ENCODE data around the gene C2orf42. TPM values are rescaled to one million over a fixed set of nuclear protein-coding genes. Genes with fewer than 3 reads are reported as not detected.

The C2orf42 gene
- total RNA-seq, 1 experiment from 2014 or later: 17.4 TPM

- Histone ChIP-seq H4K20me1 (ENCODE audit: insufficient read depth) (no peaks in the 10 kb centered on the region), H3K4me1 (ENCODE audit: control insufficient read depth in 1 of 2, insufficient read depth in 2 of 2, low read length in 2 of 2) (peaks cover 18 to 28% of the 10 kb centered on the region in 2 experiments), H3K36me3 (ENCODE audit: control insufficient read depth in 1 of 2, insufficient read depth in 2 of 2, low read length in 2 of 2) (no peaks in the 10 kb centered on the region), H3K27ac (ENCODE audit: low read depth, low read length) (no peak overlapping the region), H3K79me2 (ENCODE audit: insufficient read depth, low read length) (no peaks in the 10 kb centered on the region), H3K9ac (ENCODE audit: low read length) (no peak overlapping the region), H2AFZ (ENCODE audit: low read depth, low read length, poor library complexity, severe bottlenecking) (no peak overlapping the region), H3K4me3 (replicated peaks in 1 of 2; ENCODE audit: low read depth in 1 of 2, low read length in 2 of 2) (no peak overlapping the region), H3K4me2 (ENCODE audit: low read length) (no peak overlapping the region), H3K9me2 (ENCODE audit: insufficient read depth) (no peaks in the 10 kb centered on the region), H3K27me3 (ENCODE audit: insufficient read depth, low read length) (no peaks in the 10 kb centered on the region), H3K9me3 (ENCODE audit: control insufficient read depth in 1 of 2, insufficient read depth in 1 of 2, low read depth in 1 of 2, low read length in 2 of 2) (no peaks in the 10 kb centered on the region)
- ATAC-seq: no peak
- ChIA-PET RAD21 (ENCODE audit: low non-redundant PET in 1 of 2, low total read pairs in 2 of 2, uncharacterized antibody in 2 of 2, unreplicated experiment in 2 of 2) (no interaction called here), CTCF (no interaction called here), POLR2A (interaction anchor here (2.7 kb wide), 1 partner anchor 8 kb away, joined by 13 read pairs; no protein-coding TSS in a partner anchor)
- no peak for TF ChIP-seq SP1 (IDR thresholded peaks at IDR 0.05; ENCODE audit: low read depth)
- no peak for TF ChIP-seq TCF7L2 (IDR thresholded peaks at IDR 0.05; ENCODE audit: borderline replicate concordance, extremely low read depth, insufficient read depth, insufficient read length)
- TF ChIP-seq ZFX (IDR thresholded peaks at IDR 0.05): no peak
- TF ChIP-seq ZNF274 (IDR thresholded peaks at IDR 0.05; ENCODE audit: low read depth, low read length): no peak
- TF ChIP-seq POLR2A (IDR thresholded peaks at IDR 0.05; ENCODE audit: borderline replicate concordance, extremely low read depth, insufficient read depth, insufficient read length): no peak
- TF ChIP-seq, protein P1, sequence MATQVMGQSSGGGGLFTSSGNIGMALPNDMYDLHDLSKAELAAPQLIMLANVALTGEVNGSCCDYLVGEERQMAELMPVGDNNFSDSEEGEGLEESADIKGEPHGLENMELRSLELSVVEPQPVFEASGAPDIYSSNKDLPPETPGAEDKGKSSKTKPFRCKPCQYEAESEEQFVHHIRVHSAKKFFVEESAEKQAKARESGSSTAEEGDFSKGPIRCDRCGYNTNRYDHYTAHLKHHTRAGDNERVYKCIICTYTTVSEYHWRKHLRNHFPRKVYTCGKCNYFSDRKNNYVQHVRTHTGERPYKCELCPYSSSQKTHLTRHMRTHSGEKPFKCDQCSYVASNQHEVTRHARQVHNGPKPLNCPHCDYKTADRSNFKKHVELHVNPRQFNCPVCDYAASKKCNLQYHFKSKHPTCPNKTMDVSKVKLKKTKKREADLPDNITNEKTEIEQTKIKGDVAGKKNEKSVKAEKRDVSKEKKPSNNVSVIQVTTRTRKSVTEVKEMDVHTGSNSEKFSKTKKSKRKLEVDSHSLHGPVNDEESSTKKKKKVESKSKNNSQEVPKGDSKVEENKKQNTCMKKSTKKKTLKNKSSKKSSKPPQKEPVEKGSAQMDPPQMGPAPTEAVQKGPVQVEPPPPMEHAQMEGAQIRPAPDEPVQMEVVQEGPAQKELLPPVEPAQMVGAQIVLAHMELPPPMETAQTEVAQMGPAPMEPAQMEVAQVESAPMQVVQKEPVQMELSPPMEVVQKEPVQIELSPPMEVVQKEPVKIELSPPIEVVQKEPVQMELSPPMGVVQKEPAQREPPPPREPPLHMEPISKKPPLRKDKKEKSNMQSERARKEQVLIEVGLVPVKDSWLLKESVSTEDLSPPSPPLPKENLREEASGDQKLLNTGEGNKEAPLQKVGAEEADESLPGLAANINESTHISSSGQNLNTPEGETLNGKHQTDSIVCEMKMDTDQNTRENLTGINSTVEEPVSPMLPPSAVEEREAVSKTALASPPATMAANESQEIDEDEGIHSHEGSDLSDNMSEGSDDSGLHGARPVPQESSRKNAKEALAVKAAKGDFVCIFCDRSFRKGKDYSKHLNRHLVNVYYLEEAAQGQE (IDR thresholded peaks at IDR 0.05; ENCODE audit: low read depth): no peak
- no peak for TF ChIP-seq POLR2AphosphoS5 (IDR thresholded peaks at IDR 0.05; ENCODE audit: low read depth, low read length)
- no peak for TF ChIP-seq CEBPB (IDR thresholded peaks at IDR 0.05; ENCODE audit: low read depth)
- no peak for TF ChIP-seq YY1 (IDR thresholded peaks at IDR 0.05; ENCODE audit: extremely low read depth, insufficient replicate concordance, low read depth, low read length)
- no peak for TF ChIP-seq ATF3 (IDR thresholded peaks at IDR 0.05)
- no peak for TF ChIP-seq EZH2 (IDR thresholded peaks at IDR 0.05)
- TF ChIP-seq, protein P2, sequence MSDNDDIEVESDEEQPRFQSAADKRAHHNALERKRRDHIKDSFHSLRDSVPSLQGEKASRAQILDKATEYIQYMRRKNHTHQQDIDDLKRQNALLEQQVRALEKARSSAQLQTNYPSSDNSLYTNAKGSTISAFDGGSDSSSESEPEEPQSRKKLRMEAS (IDR thresholded peaks at IDR 0.05): no peak
- TF ChIP-seq, protein P3, sequence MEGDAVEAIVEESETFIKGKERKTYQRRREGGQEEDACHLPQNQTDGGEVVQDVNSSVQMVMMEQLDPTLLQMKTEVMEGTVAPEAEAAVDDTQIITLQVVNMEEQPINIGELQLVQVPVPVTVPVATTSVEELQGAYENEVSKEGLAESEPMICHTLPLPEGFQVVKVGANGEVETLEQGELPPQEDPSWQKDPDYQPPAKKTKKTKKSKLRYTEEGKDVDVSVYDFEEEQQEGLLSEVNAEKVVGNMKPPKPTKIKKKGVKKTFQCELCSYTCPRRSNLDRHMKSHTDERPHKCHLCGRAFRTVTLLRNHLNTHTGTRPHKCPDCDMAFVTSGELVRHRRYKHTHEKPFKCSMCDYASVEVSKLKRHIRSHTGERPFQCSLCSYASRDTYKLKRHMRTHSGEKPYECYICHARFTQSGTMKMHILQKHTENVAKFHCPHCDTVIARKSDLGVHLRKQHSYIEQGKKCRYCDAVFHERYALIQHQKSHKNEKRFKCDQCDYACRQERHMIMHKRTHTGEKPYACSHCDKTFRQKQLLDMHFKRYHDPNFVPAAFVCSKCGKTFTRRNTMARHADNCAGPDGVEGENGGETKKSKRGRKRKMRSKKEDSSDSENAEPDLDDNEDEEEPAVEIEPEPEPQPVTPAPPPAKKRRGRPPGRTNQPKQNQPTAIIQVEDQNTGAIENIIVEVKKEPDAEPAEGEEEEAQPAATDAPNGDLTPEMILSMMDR (IDR thresholded peaks at IDR 0.05 in 2 of 3, conservative IDR thresholded peaks at IDR 0.05 in 1 of 3; ENCODE audit: borderline replicate concordance in 1 of 3, insufficient read depth in 1 of 3, low read depth in 2 of 3, low read length in 2 of 3): no peak
- no peak for TF ChIP-seq EGR1 (IDR thresholded peaks at IDR 0.05; ENCODE audit: low read depth)
- no peak for TF ChIP-seq ELF1 (IDR thresholded peaks at IDR 0.05; ENCODE audit: borderline replicate concordance, low read depth)
- no peak for TF ChIP-seq SIN3A (IDR thresholded peaks at IDR 0.05; ENCODE audit: low read depth)
- TF ChIP-seq FOSL1 (IDR thresholded peaks at IDR 0.05; ENCODE audit: low read depth): no peak
- no peak for TF ChIP-seq RAD21 (IDR thresholded peaks at IDR 0.05; ENCODE audit: low read depth)
- TF ChIP-seq, protein P4, sequence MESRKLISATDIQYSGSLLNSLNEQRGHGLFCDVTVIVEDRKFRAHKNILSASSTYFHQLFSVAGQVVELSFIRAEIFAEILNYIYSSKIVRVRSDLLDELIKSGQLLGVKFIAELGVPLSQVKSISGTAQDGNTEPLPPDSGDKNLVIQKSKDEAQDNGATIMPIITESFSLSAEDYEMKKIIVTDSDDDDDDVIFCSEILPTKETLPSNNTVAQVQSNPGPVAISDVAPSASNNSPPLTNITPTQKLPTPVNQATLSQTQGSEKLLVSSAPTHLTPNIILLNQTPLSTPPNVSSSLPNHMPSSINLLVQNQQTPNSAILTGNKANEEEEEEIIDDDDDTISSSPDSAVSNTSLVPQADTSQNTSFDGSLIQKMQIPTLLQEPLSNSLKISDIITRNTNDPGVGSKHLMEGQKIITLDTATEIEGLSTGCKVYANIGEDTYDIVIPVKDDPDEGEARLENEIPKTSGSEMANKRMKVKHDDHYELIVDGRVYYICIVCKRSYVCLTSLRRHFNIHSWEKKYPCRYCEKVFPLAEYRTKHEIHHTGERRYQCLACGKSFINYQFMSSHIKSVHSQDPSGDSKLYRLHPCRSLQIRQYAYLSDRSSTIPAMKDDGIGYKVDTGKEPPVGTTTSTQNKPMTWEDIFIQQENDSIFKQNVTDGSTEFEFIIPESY (IDR thresholded peaks at IDR 0.05; ENCODE audit: extremely low read depth, insufficient replicate concordance, low read length): no peak
- TF ChIP-seq EZH2phosphoT487 (IDR thresholded peaks at IDR 0.05; ENCODE audit: borderline replicate concordance): no peak
- no peak for DNase-seq (ENCODE audit: low read depth, low spot score)
- no TSS peak for BruUV-seq (replicated peaks)
- intact Hi-C loops (cut with micrococcal nuclease): no loop called here
These were observed 73.8 kb downstream of the C2orf42 start for GRCh38 chr2:70116936-70117552.
